Astrocyte (in vitro differentiated cells and primary cell): ENCODE measurements around the gene ZBTB9. TPM values are rescaled to one million over a fixed set of nuclear protein-coding genes. Genes with fewer than 3 reads are reported as not detected.

Source experiments
- DNase-seq: peaks from one replicate; pipeline ENCODE4 v3.0.0-alpha.2; 2010; ENCODE audit warnings: low read depth
- FAIRE-seq: peaks from 2 replicates; lab custom pipeline; 2011; peaks lifted over from hg19 to GRCh38; lab: Jason Lieb, UNC
- H2AFZ ChIP-seq: 2 replicates; pipeline ENCODE4 v1.6.0; 2012; ENCODE audit warnings: low read depth, low read length, inconsistent platforms
- H3K27ac ChIP-seq: 2 replicates; pipeline ENCODE4 v1.5.1; 2011; ENCODE audit warnings: low read depth, low read length, inconsistent platforms
- H3K27me3 ChIP-seq: 2 replicates; pipeline ENCODE4 v1.6.0; 2011; ENCODE audit warnings: low read length, inconsistent platforms; ENCODE audit not compliant: insufficient read depth
- H3K36me3 ChIP-seq: 2 replicates; pipeline ENCODE4 v1.5.1; 2011; ENCODE audit warnings: low read length, inconsistent platforms; ENCODE audit not compliant: insufficient read depth
- H3K4me1 ChIP-seq: 2 replicates; pipeline ENCODE4 v1.5.1; 2011; ENCODE audit warnings: low read length, inconsistent platforms; ENCODE audit not compliant: insufficient read depth
- H3K4me2 ChIP-seq: 2 replicates; pipeline ENCODE4 v1.6.0; 2012; ENCODE audit warnings: low read length, inconsistent platforms
- H3K4me3 ChIP-seq: 2 replicates; pipeline ENCODE4 v1.5.1; 2011; ENCODE audit warnings: low read depth, mild to moderate bottlenecking, low read length, inconsistent platforms; ENCODE audit not compliant: insufficient read depth
- H3K79me2 ChIP-seq: 2 replicates; pipeline ENCODE4 v1.6.0; 2012; ENCODE audit warnings: mild to moderate bottlenecking, low read length, inconsistent platforms; ENCODE audit not compliant: insufficient read depth
- H3K9ac ChIP-seq: 2 replicates; pipeline ENCODE4 v1.6.0; 2012; ENCODE audit warnings: mild to moderate bottlenecking, low read length, inconsistent platforms
- H3K9me3 ChIP-seq: 2 replicates; pipeline ENCODE4 v1.5.1; 2012; ENCODE audit warnings: low read depth, mild to moderate bottlenecking, low read length, inconsistent platforms; ENCODE audit not compliant: insufficient read depth
- H4K20me1 ChIP-seq: 2 replicates; pipeline ENCODE4 v1.6.0; 2012; ENCODE audit warnings: low read length, inconsistent platforms; ENCODE audit not compliant: insufficient read depth
- H3K27ac Mint-ChIP-seq: one replicate; pipeline ENCODE4 v1.8.0; 2021; ENCODE audit warnings: mild to moderate bottlenecking, mixed read lengths; ENCODE audit not compliant: unreplicated experiment
- H3K27me3 Mint-ChIP-seq: one replicate; pipeline ENCODE4 v1.8.0; 2021; ENCODE audit warnings: low read depth, mixed read lengths; ENCODE audit not compliant: unreplicated experiment
- H3K36me3 Mint-ChIP-seq: one replicate; pipeline ENCODE4 v1.8.0; 2021; ENCODE audit warnings: low read depth, mixed read lengths; ENCODE audit not compliant: unreplicated experiment
- H3K4me1 Mint-ChIP-seq: one replicate; pipeline ENCODE4 v1.8.0; 2021; ENCODE audit warnings: low read depth, mixed read lengths; ENCODE audit not compliant: unreplicated experiment
- H3K4me3 Mint-ChIP-seq: one replicate; pipeline ENCODE4 v1.8.0; 2021; ENCODE audit warnings: mild to moderate bottlenecking, moderate library complexity, mixed read lengths; ENCODE audit not compliant: unreplicated experiment
- H3K9me3 Mint-ChIP-seq: one replicate; pipeline ENCODE4 v1.8.0; 2021; ENCODE audit warnings: mild to moderate bottlenecking, mixed read lengths; ENCODE audit not compliant: unreplicated experiment
- CTCF ChIP-seq: IDR thresholded peaks from 2 replicates; pipeline ENCODE4 v1.5.1; 2011; ENCODE audit warnings: low read depth, mild to moderate bottlenecking, inconsistent platforms, low read length, moderate library complexity; ENCODE audit not compliant: insufficient read depth
- EZH2 ChIP-seq: IDR thresholded peaks from 2 replicates; pipeline ENCODE4 v1.6.1; 2012; ENCODE audit warnings: mild to moderate bottlenecking, low read length, inconsistent platforms; ENCODE audit not compliant: insufficient read depth
- total RNA-seq: library from RNA; stranded (reverse); gene quantifications from 2 replicates; pipeline ENCODE4 v1.2.1, GENCODE V29; 2021

ZBTB9 gene
- total RNA-seq, 1 donor from 2014 or later: 10.4 TPM

- H3K4me2 ChIP-seq: peak overlapping the region; percentile 82
- FAIRE-seq: no peak
- H3K9me3 Mint-ChIP-seq: no peaks in the 10 kb centered on the region
Observed at GRCh38 chr6:33433544-33434191, 20.7 kb upstream of the ZBTB9 start.

GRCh38 chr6:33434961-33435360 is 19.4 kb upstream of the ZBTB9 start:
- Histone ChIP-seq H3K4me1 (peaks cover 33% of the 10 kb centered on the region), H3K9ac (no peak overlapping the region), H3K4me2 (no peak overlapping the region), H3K9me3 (no peaks in the 10 kb centered on the region), H3K27me3 (no peaks in the 10 kb centered on the region), H4K20me1 (peaks cover 43% of the 10 kb centered on the region), H3K27ac (no peak overlapping the region), H2AFZ (no peak overlapping the region), H3K36me3 (peaks cover 22% of the 10 kb centered on the region), H3K4me3 (no peak overlapping the region), H3K79me2 (peaks cover 13% of the 10 kb centered on the region)
- Mint-ChIP-seq H3K36me3 (peaks cover 28% of the 10 kb centered on the region), H3K27ac (no peak overlapping the region), H3K9me3 (no peaks in the 10 kb centered on the region), H3K4me1 (peaks cover 41% of the 10 kb centered on the region), H3K27me3 (no peaks in the 10 kb centered on the region), H3K4me3 (peak overlapping the region; percentile 54)
- TF ChIP-seq EZH2: no peak
- DNase-seq (no peak), FAIRE-seq (no peak)

More at GRCh38 chr6:33433544-33434191, 20.7 kb upstream of the ZBTB9 start:
- Histone ChIP-seq H3K4me3 (no peak overlapping the region), H3K27me3 (no peaks in the 10 kb centered on the region), H3K27ac (peak overlapping the region; percentile 5), H3K9me3 (no peaks in the 10 kb centered on the region), H4K20me1 (peaks cover 56% of the 10 kb centered on the region), H3K79me2 (peaks cover 26% of the 10 kb centered on the region), H3K4me1 (peaks cover 36% of the 10 kb centered on the region), H3K36me3 (peaks cover 22% of the 10 kb centered on the region), H2AFZ (no peak overlapping the region), H3K9ac (peak overlapping the region; percentile 79)
- Mint-ChIP-seq H3K4me1 (peaks cover 50% of the 10 kb centered on the region), H3K36me3 (peaks cover 25% of the 10 kb centered on the region), H3K27me3 (no peaks in the 10 kb centered on the region), H3K4me3 (peak overlapping the region; percentile 66), H3K27ac (peak overlapping the region; percentile 67)
- TF ChIP-seq EZH2 (no peak), CTCF (no peak)
- DNase-seq: peak; percentile 56

- DNase-seq (no peak), FAIRE-seq (no peak)
- Histone ChIP-seq H3K27ac (no peak overlapping the region), H2AFZ (no peak overlapping the region), H4K20me1 (peaks cover 25% of the 10 kb centered on the region), H3K9ac (no peak overlapping the region), H3K4me1 (peaks cover 17% of the 10 kb centered on the region), H3K9me3 (no peaks in the 10 kb centered on the region), H3K36me3 (peaks cover 22% of the 10 kb centered on the region), H3K4me3 (no peak overlapping the region), H3K4me2 (no peak overlapping the region), H3K79me2 (no peaks in the 10 kb centered on the region), H3K27me3 (no peaks in the 10 kb centered on the region)
- H3K9me3 Mint-ChIP-seq: no peaks in the 10 kb centered on the region
- no peak overlapping the region for H3K27ac Mint-ChIP-seq
- TF ChIP-seq CTCF: no peak
- no peak for TF ChIP-seq EZH2
- peaks cover 33% of the 10 kb centered on the region for H3K36me3 Mint-ChIP-seq
- peaks cover 21% of the 10 kb centered on the region for H3K4me1 Mint-ChIP-seq
- no peaks in the 10 kb centered on the region for H3K27me3 Mint-ChIP-seq
- no peak overlapping the region for H3K4me3 Mint-ChIP-seq
Observed at GRCh38 chr6:33437666-33438065, 16.7 kb upstream of the ZBTB9 start.
